ENCODE data around the gene MRAP.

- TF ChIP-seq, protein P1, sequence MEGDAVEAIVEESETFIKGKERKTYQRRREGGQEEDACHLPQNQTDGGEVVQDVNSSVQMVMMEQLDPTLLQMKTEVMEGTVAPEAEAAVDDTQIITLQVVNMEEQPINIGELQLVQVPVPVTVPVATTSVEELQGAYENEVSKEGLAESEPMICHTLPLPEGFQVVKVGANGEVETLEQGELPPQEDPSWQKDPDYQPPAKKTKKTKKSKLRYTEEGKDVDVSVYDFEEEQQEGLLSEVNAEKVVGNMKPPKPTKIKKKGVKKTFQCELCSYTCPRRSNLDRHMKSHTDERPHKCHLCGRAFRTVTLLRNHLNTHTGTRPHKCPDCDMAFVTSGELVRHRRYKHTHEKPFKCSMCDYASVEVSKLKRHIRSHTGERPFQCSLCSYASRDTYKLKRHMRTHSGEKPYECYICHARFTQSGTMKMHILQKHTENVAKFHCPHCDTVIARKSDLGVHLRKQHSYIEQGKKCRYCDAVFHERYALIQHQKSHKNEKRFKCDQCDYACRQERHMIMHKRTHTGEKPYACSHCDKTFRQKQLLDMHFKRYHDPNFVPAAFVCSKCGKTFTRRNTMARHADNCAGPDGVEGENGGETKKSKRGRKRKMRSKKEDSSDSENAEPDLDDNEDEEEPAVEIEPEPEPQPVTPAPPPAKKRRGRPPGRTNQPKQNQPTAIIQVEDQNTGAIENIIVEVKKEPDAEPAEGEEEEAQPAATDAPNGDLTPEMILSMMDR (IDR thresholded peaks at IDR 0.05) = no peak
- no peak for TF ChIP-seq EP300 (IDR thresholded peaks at IDR 0.05)
Observed at GRCh38 chr21:32298658-32299081, at the start of gene MRAP.

Measured in stomach (tissue), 4 donors.